K562 (cell line): ENCODE measurements around the gene SMARCC1. TPM values are rescaled to one million over a fixed set of nuclear protein-coding genes. Genes with fewer than 3 reads are reported as not detected.
A peak's percentile ranks its signal among the peaks of the same experiment; 100 is the strongest.

ENCODE experiments used
- CHD4 ChIP-seq: fragments of 200-600 bp; sonication (generic); IDR thresholded peaks from 3 replicates; pipeline ENCODE4 v1.6.1; 2012; ENCODE audit warnings: low read depth, mild to moderate bottlenecking, mixed read lengths, low read length, inconsistent platforms; ENCODE audit not compliant: insufficient read depth, insufficient replicate concordance, poor library complexity, severe bottlenecking
- DPF2 ChIP-seq: fragments of 450-650 bp; IDR thresholded peaks from 2 replicates; pipeline ENCODE4 v1.6.1; 2016
- GABPB1 ChIP-seq: sonication (generic); formaldehyde crosslinking; IDR thresholded peaks from 2 replicates; pipeline ENCODE4 v1.8.0; 2022; ENCODE audit warnings: mild to moderate bottlenecking, missing genetic modification reagents
- KDM1A ChIP-seq, 2 experiments: fragments of 450-650 bp; IDR thresholded peaks; 2 replicates each; pipeline ENCODE4 v1.6.1; 2016; ENCODE audit warnings: mild to moderate bottlenecking in 2 of 2
- MAZ ChIP-seq, 2 experiments: fragments of 450-650 bp in 1 of 2; sonication (generic) in 1 of 2; formaldehyde crosslinking; IDR thresholded peaks in 1 of 2; conservative IDR thresholded peaks in 1 of 2; 2 replicates each; pipeline versions ENCODE4 v1.4.0 to v1.5.0; 2020; ENCODE audit warnings: mild to moderate bottlenecking in 1 of 2, missing genetic modification reagents in 1 of 2
- MEIS2 ChIP-seq: fragments of 450-650 bp; IDR thresholded peaks from 2 replicates; pipeline ENCODE4 v1.6.1; 2014; ENCODE audit warnings: mild to moderate bottlenecking; ENCODE audit not compliant: partially characterized antibody
- PHB2 ChIP-seq: fragments of 450-650 bp; IDR thresholded peaks from 2 replicates; pipeline ENCODE4 v1.6.1; 2017; ENCODE audit warnings: low read depth
- POLR2H ChIP-seq: IDR thresholded peaks from 2 replicates; pipeline ENCODE4 v1.6.1; 2016; ENCODE audit warnings: missing genetic modification characterization, low read depth, mild to moderate bottlenecking, control low read depth, missing compliant biosample characterization, moderate library complexity
- PURB ChIP-seq: sonication (generic); formaldehyde crosslinking; IDR thresholded peaks from 2 replicates; pipeline ENCODE4 v1.9.0; 2021; ENCODE audit warnings: low read depth, mild to moderate bottlenecking, missing genetic modification reagents
- RBBP5 ChIP-seq: fragments of 200-600 bp; sonication (generic); IDR thresholded peaks from 2 replicates; pipeline ENCODE4 v1.6.1; 2012; ENCODE audit warnings: borderline replicate concordance, mild to moderate bottlenecking, low read length, control low read depth, inconsistent platforms; ENCODE audit not compliant: insufficient read depth, poor library complexity, severe bottlenecking
- RBM39 ChIP-seq: fragments of 200-400 bp; formaldehyde crosslinking; optimal IDR thresholded peaks from 2 replicates; pipeline ENCODE3; 2018; ENCODE audit warnings: low read depth, low read length
- U2AF1 ChIP-seq: fragments of 200-400 bp; formaldehyde crosslinking; optimal IDR thresholded peaks from 2 replicates; pipeline ENCODE3; 2017; ENCODE audit warnings: mild to moderate bottlenecking, low read depth, low read length, moderate library complexity
- ZBTB43 ChIP-seq: sonication (generic); formaldehyde crosslinking; IDR thresholded peaks from 2 replicates; pipeline ENCODE4 v1.8.0; 2023; ENCODE audit warnings: mild to moderate bottlenecking, missing genetic modification reagents
- ZC3H11A ChIP-seq: IDR thresholded peaks from 2 replicates; pipeline ENCODE4 v1.6.1; 2012; ENCODE audit warnings: low read depth, low read length, improper control_type of control experiment
- ZEB2 ChIP-seq: fragments of 450-650 bp; IDR thresholded peaks from 2 replicates; pipeline ENCODE4 v1.6.1; 2016
- ZFPM2 ChIP-seq: fragments of 250-450 bp; sonication (Bioruptor Pico); IDR thresholded peaks from 2 replicates; pipeline ENCODE4 v1.5.1; 2022; ENCODE audit warnings: mild to moderate bottlenecking
- ZNF143 ChIP-seq: sonication (generic); formaldehyde crosslinking; IDR thresholded peaks from 2 replicates; pipeline ENCODE4 v1.9.0; 2022; ENCODE audit warnings: mild to moderate bottlenecking, missing genetic modification reagents
- polyA plus RNA-seq, 8 experiments: library from polyadenylated mRNA; depleted of rRNA in 4 of 8; stranded (reverse) in 5 of 8; unstranded in 3 of 8; fragments of >200 nt; fragmentation: Nextera tagmentation in 2 of 8; fragmentation: Illumina TruSeq in 1 of 8; extraction: Ambion mirVana in 2 of 8; extraction: Trizol in 1 of 8; gene quantifications; 2 replicates each; pipeline versions ENCODE4 v1.2.1 to v1.2.3, GENCODE V29; 2011 to 2014; ENCODE audit warnings: inconsistent platforms in 1 of 8, missing spikeins in 1 of 8
- total RNA-seq, 7 experiments: library from RNA; depleted of rRNA in 6 of 7; stranded (reverse); fragments of >200 nt in 6 of 7; fragmentation: Illumina TruSeq in 2 of 7; extraction: Trizol in 2 of 7; gene quantifications; 2 replicates each; pipeline versions ENCODE4 v1.2.1 to v1.2.3, GENCODE V29; 2011 to 2021; ENCODE audit warnings: low replicate concordance in 1 of 7
- TF ChIP-seq, protein P1 (sequence below), 2 experiments: IDR thresholded peaks in 1 of 2; conservative IDR thresholded peaks in 1 of 2; 2 replicates each; pipeline ENCODE4 v1.6.1; 2016; ENCODE audit warnings: low read depth in 2 of 2, mild to moderate bottlenecking in 1 of 2, missing compliant biosample characterization in 1 of 2, missing genetic modification characterization in 1 of 2, moderate library complexity in 1 of 2
- TF ChIP-seq, protein P2 (sequence below): sonication (generic); formaldehyde crosslinking; IDR thresholded peaks from 2 replicates; pipeline ENCODE4 v1.8.1; 2023; ENCODE audit warnings: mild to moderate bottlenecking, missing genetic modification reagents
- TF ChIP-seq, protein P3 (sequence below): fragments of 450-650 bp; IDR thresholded peaks from one replicate; pipeline ENCODE4 v1.6.1; 2018; ENCODE audit warnings: mild to moderate bottlenecking, moderate library complexity; ENCODE audit not compliant: partially characterized antibody

SMARCC1 gene
- total and polyA plus RNA-seq, 9 of the 15 experiments (the other 6 are each of a cell fraction or from before 2014, with no cell fraction given) = 20.7 to 199 (median 66.0) TPM

GRCh38 chr3:47762233-47762632 is 19.5 kb downstream of the SMARCC1 start (continued):
- no peak for TF ChIP-seq PURB (CRISPR knock-in tag)
- TF ChIP-seq RBBP5 = no peak
- TF ChIP-seq MEIS2 = peak; percentile 72
- no peak for TF ChIP-seq ZNF143 (CRISPR knock-in tag)
- no peak for TF ChIP-seq GABPB1 (CRISPR knock-in tag)
- TF ChIP-seq, protein P1, sequence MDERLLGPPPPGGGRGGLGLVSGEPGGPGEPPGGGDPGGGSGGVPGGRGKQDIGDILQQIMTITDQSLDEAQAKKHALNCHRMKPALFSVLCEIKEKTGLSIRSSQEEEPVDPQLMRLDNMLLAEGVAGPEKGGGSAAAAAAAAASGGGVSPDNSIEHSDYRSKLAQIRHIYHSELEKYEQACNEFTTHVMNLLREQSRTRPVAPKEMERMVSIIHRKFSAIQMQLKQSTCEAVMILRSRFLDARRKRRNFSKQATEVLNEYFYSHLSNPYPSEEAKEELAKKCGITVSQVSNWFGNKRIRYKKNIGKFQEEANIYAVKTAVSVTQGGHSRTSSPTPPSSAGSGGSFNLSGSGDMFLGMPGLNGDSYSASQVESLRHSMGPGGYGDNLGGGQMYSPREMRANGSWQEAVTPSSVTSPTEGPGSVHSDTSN (CRISPR knock-in tag; IDR thresholded peaks at IDR 0.05; ENCODE audit: low read depth) = no peak
- TF ChIP-seq, protein P1 (tag; conservative IDR thresholded peaks at IDR 0.05; ENCODE audit: low read depth) = no peak
- TF ChIP-seq ZC3H11A = no peak
- no peak for TF ChIP-seq CHD4
- TF ChIP-seq, protein P2, sequence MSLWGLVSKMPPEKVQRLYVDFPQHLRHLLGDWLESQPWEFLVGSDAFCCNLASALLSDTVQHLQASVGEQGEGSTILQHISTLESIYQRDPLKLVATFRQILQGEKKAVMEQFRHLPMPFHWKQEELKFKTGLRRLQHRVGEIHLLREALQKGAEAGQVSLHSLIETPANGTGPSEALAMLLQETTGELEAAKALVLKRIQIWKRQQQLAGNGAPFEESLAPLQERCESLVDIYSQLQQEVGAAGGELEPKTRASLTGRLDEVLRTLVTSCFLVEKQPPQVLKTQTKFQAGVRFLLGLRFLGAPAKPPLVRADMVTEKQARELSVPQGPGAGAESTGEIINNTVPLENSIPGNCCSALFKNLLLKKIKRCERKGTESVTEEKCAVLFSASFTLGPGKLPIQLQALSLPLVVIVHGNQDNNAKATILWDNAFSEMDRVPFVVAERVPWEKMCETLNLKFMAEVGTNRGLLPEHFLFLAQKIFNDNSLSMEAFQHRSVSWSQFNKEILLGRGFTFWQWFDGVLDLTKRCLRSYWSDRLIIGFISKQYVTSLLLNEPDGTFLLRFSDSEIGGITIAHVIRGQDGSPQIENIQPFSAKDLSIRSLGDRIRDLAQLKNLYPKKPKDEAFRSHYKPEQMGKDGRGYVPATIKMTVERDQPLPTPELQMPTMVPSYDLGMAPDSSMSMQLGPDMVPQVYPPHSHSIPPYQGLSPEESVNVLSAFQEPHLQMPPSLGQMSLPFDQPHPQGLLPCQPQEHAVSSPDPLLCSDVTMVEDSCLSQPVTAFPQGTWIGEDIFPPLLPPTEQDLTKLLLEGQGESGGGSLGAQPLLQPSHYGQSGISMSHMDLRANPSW (CRISPR knock-in tag) = no peak
- no peak for TF ChIP-seq MAZ (CRISPR knock-in tag; conservative IDR thresholded peaks at IDR 0.05 in 1 of 2, IDR thresholded peaks at IDR 0.05 in 1 of 2)
- no peak for TF ChIP-seq POLR2H
- no peak for TF ChIP-seq PHB2
- TF ChIP-seq RBM39 = no peak
- TF ChIP-seq, protein P3, sequence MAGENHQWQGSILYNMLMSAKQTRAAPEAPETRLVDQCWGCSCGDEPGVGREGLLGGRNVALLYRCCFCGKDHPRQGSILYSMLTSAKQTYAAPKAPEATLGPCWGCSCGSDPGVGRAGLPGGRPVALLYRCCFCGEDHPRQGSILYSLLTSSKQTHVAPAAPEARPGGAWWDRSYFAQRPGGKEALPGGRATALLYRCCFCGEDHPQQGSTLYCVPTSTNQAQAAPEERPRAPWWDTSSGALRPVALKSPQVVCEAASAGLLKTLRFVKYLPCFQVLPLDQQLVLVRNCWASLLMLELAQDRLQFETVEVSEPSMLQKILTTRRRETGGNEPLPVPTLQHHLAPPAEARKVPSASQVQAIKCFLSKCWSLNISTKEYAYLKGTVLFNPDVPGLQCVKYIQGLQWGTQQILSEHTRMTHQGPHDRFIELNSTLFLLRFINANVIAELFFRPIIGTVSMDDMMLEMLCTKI = no peak
- peak; percentile 88 for TF ChIP-seq ZEB2
- TF ChIP-seq KDM1A (IDR thresholded peaks at IDR 0.05) = peak; percentile 91 to 92
- TF ChIP-seq ZFPM2 (CRISPR knock-in tag) = no peak
- no peak for TF ChIP-seq ZBTB43 (CRISPR knock-in tag)
- peak; percentile 97 for TF ChIP-seq DPF2
- TF ChIP-seq U2AF1 = no peak
